Stimulated activated naive CD4-positive, alpha-beta T cell (primary cell): ENCODE measurements around the gene SLC39A11.
"Not testable (repeated sequence)": the region's sequence is repeated elsewhere in the genome, so short reads cannot be mapped to it uniquely, and the experiment has no call there.

Experiments used
- DNase-seq, 6 experiments: peaks; one replicate each; lab custom pipeline; 2025; lab: John Stamatoyannopoulos, UW

The SLC39A11 gene

GRCh38 chr17:72654706-72655105 lies 437.8 kb downstream of the SLC39A11 start:
- no peak for DNase-seq

- DNase-seq = no peak
These were observed 440.5 kb downstream of the SLC39A11 start for GRCh38 chr17:72651988-72652387.

DNA sequence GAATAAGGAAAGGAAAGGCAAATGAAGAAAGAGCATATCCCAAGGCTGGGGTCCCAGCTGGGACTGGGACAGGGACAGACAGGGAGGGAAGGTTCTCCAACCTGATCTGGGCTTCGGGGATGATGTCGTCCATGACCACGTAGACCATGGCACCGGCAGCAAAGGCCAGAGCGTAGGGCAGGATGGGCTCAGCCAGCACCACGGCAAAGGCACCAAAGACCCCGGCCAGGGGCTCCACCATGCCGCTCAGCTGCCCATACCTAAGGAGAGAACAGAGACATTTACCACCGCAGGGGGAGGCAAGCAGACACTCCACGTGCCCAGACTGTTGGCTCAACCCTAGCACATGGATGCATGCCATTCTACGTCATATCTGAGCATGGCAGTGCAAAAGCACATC lies 443.8 kb downstream of the SLC39A11 start:
- DNase-seq = no peak

DNA sequence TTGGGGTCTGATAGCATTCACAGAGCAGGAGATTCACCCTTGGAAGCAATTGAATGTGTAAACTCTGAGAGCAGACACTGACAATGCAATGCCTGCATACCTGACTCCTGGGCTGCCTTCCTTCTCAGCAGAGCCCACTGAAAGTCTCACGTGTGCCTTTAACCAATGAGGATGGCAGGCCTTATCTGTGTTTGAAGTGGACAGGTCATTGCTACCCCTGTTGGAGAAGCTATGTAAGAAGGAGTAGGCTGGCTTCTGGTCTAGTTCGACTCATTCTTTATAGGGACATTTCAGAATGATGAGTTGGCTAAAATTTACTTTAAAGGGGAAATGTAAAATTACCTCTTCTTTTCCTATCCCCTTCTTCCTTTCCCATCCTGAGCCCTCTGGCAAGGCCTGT lies 446.3 kb downstream of the SLC39A11 start:
- no peak for DNase-seq

DNA sequence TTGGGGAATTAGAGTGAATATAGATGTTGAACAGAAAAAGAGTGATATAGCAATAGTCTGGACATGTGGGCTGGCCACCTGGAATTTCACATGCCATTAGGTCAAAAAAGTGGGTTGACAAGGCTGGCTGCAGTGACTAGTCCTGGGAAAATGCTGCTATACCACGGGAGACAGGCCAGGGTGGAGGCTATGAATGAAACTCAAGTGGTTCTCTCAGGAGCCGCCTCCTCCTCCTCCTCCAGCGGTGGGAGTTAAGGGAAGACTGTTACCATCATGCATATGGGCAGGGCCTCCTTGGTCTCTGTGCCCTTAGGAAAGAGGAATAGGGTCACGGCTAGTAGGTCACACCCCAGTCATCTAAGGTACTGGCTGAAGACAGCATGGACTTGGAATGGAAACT lies 448.0 kb downstream of the SLC39A11 start:
- no peak for DNase-seq

- no peak for DNase-seq
These were observed 448.8 kb downstream of the SLC39A11 start for GRCh38 chr17:72643575-72644216.

- DNase-seq = no peak
These were observed 449.8 kb downstream of the SLC39A11 start for GRCh38 chr17:72642720-72643119.

- DNase-seq = no peak
These were observed 451.9 kb downstream of the SLC39A11 start for GRCh38 chr17:72640415-72641165.

DNA sequence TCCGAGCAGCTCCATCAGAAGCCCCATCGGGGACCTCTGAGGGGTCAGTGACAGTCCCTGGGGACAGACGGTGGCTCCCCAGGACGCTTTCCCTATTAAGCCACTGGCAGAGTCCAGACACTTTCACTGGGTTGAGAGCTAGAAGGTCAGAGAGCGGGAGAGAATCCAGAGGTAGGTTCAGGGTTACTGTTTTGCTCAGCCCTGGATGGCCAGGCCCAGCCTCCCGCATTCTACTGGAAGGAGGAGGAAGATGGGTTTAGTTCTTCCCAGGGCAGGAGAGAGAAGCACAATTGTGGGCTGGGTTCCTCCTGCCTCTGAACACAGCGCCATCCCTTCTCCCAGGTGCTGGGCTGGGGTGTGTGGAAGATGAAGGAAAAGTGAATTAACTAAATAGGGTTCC lies 452.8 kb downstream of the SLC39A11 start:
- no peak for DNase-seq

DNA sequence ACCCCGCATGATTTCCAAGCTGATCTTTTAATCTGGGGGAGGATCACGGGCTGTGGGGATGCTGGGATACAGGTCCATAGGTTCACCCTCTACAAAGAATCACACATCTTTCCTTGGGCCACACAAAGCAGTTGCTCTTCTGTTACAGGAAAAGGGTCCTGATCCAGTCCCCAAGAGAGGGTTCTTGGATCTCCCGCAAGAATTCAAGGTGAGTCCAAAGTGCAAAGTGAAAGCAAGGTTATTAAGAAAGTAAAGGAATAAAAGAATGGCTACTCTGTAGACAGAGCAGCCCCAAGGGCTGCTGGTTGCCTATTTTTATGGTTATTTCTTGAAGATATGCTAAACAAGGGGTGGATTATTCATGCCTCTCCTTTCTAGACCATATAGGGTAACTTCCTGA lies 453.6 kb downstream of the SLC39A11 start:
- DNase-seq = not testable (repeated sequence)

DNA sequence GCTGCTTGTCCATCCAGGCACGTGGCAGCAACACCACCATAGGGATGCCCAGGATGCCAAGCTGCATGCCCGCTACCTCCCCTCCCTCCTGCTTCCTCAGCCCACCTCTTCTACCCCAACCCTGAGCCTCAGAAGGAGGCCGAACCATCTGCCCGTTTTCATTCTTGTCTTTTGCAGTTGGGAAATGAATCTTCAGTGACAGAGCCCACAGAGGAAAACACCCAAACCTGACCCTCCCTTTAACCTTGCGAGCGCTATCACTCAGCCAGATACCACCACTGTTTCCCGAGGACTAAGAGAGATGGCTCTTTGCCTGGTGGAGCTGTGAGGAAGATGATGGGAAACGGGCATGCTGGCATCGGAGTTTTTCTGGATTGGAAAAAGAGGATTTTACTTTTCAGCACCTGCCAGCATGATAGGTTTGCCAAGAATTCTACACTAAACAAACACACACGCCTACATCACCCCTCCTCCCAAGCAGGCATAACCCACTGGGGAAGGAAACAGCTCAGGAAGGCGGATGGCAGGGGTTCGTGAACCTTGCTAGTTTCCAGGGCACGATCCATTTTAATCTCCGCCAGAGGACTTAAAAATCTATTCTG lies 457.4 kb downstream of the SLC39A11 start:
- no peak for DNase-seq

DNA sequence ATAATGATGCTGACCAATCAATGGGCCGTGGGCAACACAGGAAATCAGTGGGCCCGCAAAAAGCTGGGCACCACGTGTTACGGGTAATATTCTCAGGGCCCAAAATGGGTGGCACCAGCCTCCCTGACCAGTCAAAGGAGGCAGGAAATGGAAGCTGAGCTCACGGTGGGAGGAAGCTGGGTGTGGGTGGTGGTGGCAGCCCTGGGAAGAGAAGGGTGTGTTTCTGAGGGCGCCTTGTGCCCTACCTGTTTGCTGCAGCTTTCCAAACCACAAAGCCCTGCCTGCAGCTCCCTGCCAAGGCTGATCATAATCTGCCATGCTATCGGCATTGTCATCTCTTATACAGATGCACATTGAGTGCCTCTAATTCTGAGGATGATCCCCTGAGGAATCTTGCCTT lies 457.9 kb downstream of the SLC39A11 start:
- no peak for DNase-seq

DNA sequence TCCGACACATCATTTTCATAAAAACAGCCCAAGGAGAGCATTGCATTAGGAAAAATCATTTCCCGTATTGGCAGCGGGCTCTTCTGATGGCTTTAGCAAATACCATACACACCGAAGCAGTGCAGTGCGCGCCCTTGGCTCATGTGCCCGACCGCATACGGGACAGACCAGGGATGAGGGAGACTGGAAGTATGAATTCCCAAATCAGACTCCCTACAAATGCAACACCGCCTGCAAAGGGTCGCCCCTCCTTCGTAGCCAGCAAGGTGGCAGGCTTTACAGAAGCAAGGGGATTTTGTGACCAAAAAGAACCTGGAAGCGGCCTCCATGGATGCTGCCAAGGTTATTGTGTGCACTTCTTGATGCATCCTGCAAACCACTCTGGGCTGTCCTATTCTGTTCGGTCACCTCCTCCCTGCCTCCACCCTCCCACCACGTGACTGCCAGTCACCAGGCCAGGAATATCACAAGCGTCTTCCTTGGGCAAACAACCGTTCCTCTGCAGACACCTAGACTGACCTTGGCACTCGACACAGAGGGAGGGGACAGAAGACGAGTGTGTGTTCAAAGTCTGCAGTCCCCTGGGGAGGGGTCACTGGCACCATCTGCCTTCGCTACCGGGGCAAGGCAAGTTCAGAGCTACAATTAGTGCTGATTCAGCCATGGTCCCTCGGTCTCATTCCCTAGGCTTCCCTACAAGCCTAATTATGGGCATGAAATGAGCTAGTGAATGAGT lies 460.4 kb downstream of the SLC39A11 start:
- no peak for DNase-seq

DNA sequence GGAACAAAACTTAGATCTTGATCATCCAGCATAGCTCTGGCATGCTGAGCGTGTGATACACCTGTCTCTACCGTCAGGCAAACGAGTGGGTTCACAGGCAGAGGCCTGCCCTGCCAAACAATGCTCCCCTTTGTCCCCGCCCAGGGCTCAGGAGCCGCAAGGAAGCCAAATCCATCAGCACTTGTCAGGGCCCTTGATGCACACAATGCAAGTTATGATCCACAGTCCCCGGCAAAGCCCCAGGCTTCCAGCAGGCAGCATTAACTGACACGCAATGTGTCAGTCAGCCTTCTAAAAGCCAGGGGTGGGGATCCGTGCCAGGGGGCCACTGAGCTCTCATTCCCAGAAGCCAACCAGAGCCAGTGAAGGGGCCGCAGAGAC lies 460.9 kb downstream of the SLC39A11 start:
- no peak for DNase-seq

DNA sequence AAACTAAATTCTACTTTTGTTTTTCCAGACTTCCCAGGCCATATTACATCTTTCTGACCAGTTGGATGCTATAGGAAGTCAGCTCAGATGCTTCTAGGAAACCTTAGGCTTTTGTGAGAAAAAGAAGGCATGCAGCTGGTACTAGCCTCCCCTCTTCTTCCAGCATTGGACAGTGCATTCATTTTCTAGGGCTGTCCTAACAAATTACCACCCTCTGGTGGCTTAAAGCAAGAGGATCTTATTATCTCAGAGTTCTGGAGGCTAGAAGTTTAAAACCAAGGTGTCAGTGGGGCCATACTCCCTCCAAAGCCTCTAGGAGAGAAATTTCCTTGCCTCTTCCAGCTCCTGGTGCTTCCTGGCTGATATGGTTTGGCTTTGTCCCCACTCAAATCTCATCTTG lies 467.8 kb downstream of the SLC39A11 start:
- no peak for DNase-seq

DNA sequence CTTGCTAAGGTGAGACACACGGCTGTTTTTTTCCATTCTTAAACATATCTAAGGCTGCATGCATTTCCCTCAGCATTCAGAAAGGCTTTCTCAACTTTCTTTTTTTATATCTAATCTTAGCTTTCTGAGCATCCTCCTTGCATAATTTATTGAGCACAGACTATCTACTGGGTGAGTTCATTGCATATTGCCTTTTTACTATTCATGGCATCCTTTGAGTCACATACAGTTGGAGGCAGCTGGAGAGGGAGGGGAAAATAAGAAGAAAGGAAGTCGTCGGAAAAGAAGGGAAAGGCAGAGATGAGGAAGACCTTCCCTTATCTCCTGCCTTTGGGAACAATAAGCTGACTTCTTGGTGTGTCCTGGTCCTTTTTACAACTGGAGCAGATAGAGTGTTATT lies 468.3 kb downstream of the SLC39A11 start:
- DNase-seq = no peak

GRCh38 chr17:72622661-72623433 lies 469.6 kb downstream of the SLC39A11 start:
- DNase-seq = no peak

- no peak for DNase-seq
These were observed 472.4 kb downstream of the SLC39A11 start for GRCh38 chr17:72619976-72620650.

GRCh38 chr17:72618001-72618509 lies 474.4 kb downstream of the SLC39A11 start:
- peak in 1 of 6 experiments; percentile 32 for DNase-seq

- DNase-seq = no peak
These were observed 474.9 kb downstream of the SLC39A11 start for GRCh38 chr17:72617557-72617956.

GRCh38 chr17:72616447-72616846 lies 476.0 kb downstream of the SLC39A11 start:
- no peak for DNase-seq
